ENCODE results near the gene EGF.

DNA sequence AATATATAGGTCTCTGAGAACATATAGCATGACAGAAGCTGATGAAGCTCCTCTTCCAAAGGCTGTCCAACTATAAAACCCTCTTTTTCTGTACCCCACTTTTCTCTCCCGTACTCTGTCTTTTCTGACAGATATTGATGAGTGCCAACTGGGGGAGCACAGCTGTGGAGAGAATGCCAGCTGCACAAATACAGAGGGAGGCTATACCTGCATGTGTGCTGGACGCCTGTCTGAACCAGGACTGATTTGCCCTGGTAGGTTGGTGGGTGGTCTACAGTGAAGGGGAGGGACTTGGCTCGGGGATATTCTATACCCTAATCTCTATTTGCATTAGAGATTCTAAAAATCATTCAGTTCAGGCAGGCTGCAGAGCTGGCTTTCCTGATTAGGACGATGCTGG, 80.4 kb downstream of the EGF start:
- TF ChIP-seq EZH2 (IDR thresholded peaks at IDR 0.05) (no peak), CTCF (IDR thresholded peaks at IDR 0.05) (no peak)

All from neural progenitor cell (in vitro differentiated cells).